ENCODE data around the gene COL6A1.

The COL6A1 gene

GRCh38 chr21:45982092-45982757 is 655 bp downstream of the COL6A1 start:
- DNase-seq (ENCODE audit: low spot score): no peak

DNA sequence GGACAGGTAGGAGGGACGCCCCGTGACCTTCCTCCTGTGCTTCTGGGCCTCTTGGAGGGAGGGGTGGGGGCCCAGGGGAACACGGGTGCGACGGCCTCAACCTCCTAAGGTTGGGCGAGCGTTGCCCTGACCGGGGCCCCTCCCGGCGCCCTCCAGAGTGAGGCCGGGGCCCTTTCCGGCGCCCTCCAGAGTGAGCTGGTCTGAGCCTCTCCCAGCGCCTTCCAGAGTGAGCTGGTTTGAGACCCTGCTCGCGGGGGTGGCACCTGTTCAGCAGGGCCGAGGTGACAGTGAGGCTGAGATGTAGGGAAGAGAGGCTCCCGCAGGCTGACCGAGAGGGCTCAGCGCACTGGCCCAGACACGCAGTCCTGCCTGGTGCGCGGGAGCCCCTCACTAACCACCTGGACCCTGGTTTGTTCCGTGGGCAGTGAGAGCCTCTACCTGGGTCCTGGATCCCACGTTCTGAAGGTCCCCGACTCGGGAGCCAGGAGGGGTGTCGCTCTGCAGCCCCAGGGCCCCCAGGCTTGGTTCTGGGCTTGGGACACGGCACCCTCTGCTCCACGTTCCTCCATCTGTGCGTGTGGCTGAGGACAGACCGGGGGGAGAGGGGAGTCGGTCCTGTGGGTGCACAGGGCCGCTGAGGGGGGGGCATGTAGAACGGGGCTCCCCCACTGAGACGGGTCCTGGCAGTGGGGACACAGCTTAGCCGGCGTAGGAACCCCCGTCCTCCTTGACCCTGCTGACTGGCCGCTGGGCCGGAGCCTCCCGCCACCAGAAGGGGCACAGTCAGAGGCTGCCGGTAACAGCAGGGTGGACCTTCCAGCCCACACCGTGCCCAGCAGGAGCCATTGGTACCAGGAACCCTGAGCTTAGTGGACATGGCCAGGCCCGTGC is 1.4 kb downstream of the COL6A1 start:
- no peak for DNase-seq (ENCODE audit: low spot score)

- no peak for DNase-seq (ENCODE audit: low spot score)
Observed at GRCh38 chr21:45983649-45983965, 2.0 kb downstream of the COL6A1 start.

DNA sequence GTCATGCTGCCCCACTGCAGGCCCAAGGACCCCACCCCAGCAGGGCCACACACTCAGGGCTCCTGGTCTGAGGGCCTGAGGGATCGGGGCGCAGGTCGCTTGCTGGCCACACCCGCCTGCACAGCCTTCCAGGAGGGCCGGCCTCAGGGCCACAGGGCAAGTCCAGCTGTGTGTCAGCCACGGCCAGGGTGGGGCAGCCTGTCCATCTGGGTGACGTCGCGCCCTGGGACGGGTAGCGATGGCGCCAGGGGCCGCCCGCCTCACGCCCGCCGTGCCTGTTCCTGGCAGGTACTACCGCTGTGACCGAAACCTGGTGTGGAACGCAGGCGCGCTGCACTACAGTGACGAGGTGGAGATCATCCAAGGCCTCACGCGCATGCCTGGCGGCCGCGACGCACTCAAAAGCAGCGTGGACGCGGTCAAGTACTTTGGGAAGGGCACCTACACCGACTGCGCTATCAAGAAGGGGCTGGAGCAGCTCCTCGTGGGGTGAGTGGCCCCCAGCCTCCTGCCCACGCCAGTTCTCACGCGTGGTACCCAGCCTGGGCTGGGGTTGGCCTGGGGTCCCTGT is 2.5 kb downstream of the COL6A1 start:
- no peak for DNase-seq (ENCODE audit: low spot score)

- DNase-seq (ENCODE audit: low spot score): no peak
Observed at GRCh38 chr21:45984584-45985095, 3.1 kb downstream of the COL6A1 start.

GRCh38 chr21:45985471-45986315 is 4.1 kb downstream of the COL6A1 start:
- DNase-seq (ENCODE audit: low spot score): no peak

- no peak for DNase-seq (ENCODE audit: low spot score)
Observed at GRCh38 chr21:45986316-45987051, 4.9 kb downstream of the COL6A1 start.

- no peak for DNase-seq (ENCODE audit: low spot score)
Observed at GRCh38 chr21:45987121-45987711, 5.6 kb downstream of the COL6A1 start.

DNA sequence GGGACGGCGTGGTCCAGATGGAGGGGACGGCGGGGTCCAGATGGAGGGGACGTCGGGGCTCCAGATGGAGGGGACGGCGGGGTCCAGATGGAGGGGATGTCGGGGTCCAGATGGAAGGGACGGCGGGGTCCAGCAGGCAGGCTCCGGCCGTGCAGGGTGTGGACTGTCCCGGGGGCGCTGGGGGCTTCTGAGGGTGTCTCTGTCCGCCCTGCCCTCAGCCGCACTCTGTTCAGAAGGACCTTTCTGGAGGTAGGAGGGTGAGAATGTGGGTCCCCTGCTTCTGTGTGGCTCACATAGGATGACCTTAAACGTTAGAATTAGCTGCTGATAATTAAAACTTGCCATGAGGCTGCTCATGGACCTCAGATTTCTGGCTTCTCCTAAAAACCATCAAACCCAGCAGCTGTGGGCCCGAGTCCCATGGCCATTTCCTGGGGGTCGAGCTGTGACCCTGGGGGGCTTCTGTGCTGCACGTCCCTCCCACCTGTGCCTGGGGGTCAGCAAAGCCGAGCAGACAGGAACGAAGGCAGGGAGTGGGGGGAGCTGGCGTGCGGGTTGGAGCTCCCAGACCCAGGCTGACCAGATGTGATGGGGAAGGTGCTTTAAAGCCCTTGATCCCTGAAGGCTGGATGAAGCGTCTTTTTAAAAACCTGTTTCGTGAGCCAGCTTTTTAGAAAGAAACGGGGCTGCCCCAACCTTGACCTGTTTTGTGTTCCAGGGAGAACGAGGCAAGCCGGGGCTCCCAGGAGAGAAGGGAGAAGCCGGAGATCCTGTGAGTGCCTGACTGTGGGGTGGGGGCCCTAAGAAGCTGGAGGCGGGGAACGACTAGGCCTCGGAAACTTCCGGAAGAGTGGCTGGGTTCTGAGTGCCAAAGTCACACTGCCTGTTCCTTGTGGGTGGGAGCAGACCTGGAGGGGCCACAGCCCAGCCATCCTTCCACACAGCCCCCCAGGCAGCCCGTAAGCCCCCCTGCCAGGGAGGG is 7.1 kb downstream of the COL6A1 start:
- no peak for DNase-seq (ENCODE audit: low spot score)

- no peak for DNase-seq (ENCODE audit: low spot score)
Observed at GRCh38 chr21:45989355-45990048, 7.9 kb downstream of the COL6A1 start.

GRCh38 chr21:45990049-45990711 is 8.6 kb downstream of the COL6A1 start:
- no peak for DNase-seq (ENCODE audit: low spot score)

DNA sequence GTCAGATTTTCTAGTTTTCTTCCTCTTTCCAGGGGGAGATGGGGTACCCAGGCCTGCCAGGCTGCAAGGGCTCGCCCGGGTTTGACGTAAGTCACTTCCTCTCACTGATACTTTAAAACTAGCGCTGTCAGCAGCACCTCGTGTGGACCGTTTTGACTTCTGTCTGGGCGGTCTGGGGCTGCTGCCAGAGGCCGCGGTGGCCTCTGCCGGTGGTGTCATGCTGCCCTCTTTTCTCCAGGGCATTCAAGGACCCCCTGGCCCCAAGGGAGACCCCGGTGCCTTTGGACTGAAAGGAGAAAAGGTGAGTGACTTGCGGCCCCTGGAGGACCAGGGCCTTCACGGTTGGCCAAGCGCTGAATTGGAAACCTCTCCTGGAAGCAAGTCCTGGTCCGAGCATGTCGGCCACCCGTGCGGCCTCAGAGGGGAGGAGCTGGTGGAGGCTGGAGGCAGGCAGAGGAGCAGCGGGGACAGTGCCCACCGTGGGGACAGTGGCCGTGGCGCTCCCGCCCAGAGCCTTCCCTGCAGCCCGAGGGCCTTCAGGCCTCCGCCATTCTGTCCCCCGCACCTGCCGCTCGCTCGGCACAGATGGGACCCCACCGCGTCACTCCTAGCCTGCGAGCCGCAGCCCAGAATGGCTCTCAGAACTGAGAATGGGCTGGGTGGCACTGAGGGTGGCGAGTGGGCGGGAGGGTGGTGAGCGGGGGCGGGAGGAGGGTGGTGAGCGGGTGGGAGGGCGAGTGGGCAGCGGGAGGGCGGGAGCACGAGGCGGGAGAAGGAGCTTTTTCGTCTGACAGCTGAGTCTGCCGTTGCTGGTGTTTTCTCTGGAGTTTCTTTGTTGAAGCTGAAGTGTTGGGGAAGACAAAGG is 9.4 kb downstream of the COL6A1 start:
- no peak for DNase-seq (ENCODE audit: low spot score)

DNA sequence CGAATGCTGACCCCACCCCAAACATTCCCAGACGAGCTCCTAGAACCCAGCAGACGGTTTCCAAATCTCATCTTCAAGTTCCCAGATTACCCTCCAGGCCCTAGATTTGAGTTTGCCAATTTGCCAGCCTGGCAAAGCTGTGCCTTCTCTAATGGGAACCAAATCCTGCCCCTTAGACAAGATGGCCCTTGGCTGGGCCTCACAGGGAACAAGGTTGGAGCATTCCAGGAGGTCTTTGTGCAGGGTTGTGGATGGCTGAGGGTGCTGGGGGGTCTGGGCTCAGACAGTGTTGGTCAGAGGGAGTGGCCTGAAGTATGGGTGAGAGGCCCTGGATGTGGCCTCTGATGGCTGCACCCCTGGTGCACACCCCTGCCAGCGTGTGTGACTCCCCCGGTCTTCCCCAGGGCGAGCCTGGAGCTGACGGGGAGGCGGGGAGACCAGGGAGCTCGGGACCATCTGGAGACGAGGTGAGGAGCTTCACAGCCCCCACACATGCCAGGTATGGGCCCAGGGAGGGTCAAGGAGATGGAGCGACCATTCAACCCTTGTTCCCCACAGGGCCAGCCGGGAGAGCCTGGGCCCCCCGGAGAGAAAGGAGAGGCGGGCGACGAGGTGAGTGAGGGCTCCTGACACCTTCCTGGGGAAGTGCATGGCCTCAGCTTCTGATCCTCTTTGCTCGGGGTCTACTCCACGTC is 10.2 kb downstream of the COL6A1 start:
- DNase-seq (ENCODE audit: low spot score): no peak

GRCh38 chr21:45992301-45993209 is 11.0 kb downstream of the COL6A1 start:
- DNase-seq (ENCODE audit: low spot score): no peak

GRCh38 chr21:45993210-45994085 is 11.9 kb downstream of the COL6A1 start:
- no peak for DNase-seq (ENCODE audit: low spot score)

Data from CD4-positive, alpha-beta T cell treated with Interleukin-2 at 100 ng/mL for 4 hours (primary cell).